H1 (cell line): ENCODE measurements around the gene MT1G. TPM values are rescaled to one million over a fixed set of nuclear protein-coding genes. Genes with fewer than 3 reads are reported as not detected.
A peak's percentile ranks its signal among the peaks of the same experiment; 100 is the strongest.

ENCODE experiments used
- CTCF ChIA-PET: fragments of 300-600 bp; sonication (Branson Sonifier 250); formaldehyde crosslinking; loops from one replicate; lab custom pipeline; 2021; ENCODE audit not compliant: partially characterized antibody; lab: Charles Lee
- POLR2A ChIA-PET: fragments of 300-600 bp; sonication (Branson Sonifier 250); formaldehyde crosslinking; loops from one replicate; lab custom pipeline; 2021; ENCODE audit warnings: inconsistent platforms; ENCODE audit not compliant: partially characterized antibody; lab: Charles Lee
- DNase-seq, 2 experiments: peaks; one replicate each; pipeline versions ENCODE4 v3.0.0 to v3.0.0-alpha.2; 2010 to 2022; ENCODE audit warnings: low spot score in 2 of 2, low read depth in 1 of 2, mixed read lengths in 1 of 2
- FAIRE-seq: peaks from 2 replicates; lab custom pipeline; 2011; peaks lifted over from hg19 to GRCh38; lab: Jason Lieb, UNC
- H2AFZ ChIP-seq: 2 replicates; pipeline ENCODE4 v1.8.1; 2012; ENCODE audit warnings: low read length, inconsistent platforms
- H2AK5ac ChIP-seq: 2 replicates; pipeline ENCODE4 v1.6.1; 2013; ENCODE audit warnings: low read depth, low read length
- H2BK120ac ChIP-seq: replicated peaks from 2 replicates; pipeline ENCODE3; 2013; ENCODE audit warnings: low read depth, low read length, inconsistent platforms
- H2BK12ac ChIP-seq: 2 replicates; pipeline ENCODE4 v1.6.1; 2013; ENCODE audit warnings: low read depth, low read length
- H2BK15ac ChIP-seq: 2 replicates; pipeline ENCODE4 v1.6.1; 2013; ENCODE audit warnings: low read length
- H2BK20ac ChIP-seq: 2 replicates; pipeline ENCODE4 v1.6.1; 2013; ENCODE audit warnings: low read length
- H2BK5ac ChIP-seq: 2 replicates; pipeline ENCODE4 v1.6.1; 2013; ENCODE audit warnings: low read depth, low read length
- H3K14ac ChIP-seq: 2 replicates; pipeline ENCODE4 v1.6.1; 2013; ENCODE audit warnings: inconsistent platforms; ENCODE audit not compliant: insufficient read length
- H3K18ac ChIP-seq: 2 replicates; pipeline ENCODE4 v1.6.1; 2013; ENCODE audit warnings: low read length; ENCODE audit errors: extremely low read depth
- H3K23ac ChIP-seq: 2 replicates; pipeline ENCODE4 v1.6.1; 2013; ENCODE audit warnings: inconsistent platforms; ENCODE audit not compliant: insufficient read length
- H3K23me2 ChIP-seq: 2 replicates; pipeline ENCODE4 v1.6.1; 2013; ENCODE audit warnings: low read depth, low read length
- H3K27ac ChIP-seq: 2 replicates; pipeline ENCODE4 v1.6.1; 2011; ENCODE audit warnings: low read depth, low read length, inconsistent platforms
- H3K27me3 ChIP-seq, 4 experiments: replicated peaks in 1 of 4; 1 replicate in 1 of 4; 2 replicates in 3 of 4; pipeline versions ENCODE4 v1.6.1 to v1.8.1; 2011 to 2013; ENCODE audit warnings: low read length in 3 of 4, mild to moderate bottlenecking in 3 of 4, inconsistent platforms in 2 of 4, mixed read lengths in 2 of 4, moderate library complexity in 1 of 4; ENCODE audit not compliant: control insufficient read depth in 3 of 4, insufficient read depth in 3 of 4; ENCODE audit errors: extremely low read depth in 1 of 4
- H3K36me3 ChIP-seq, 4 experiments: 2 replicates each; pipeline versions ENCODE4 v1.6.1 to v1.8.1; 2011 to 2013; ENCODE audit warnings: mild to moderate bottlenecking in 4 of 4, low read length in 3 of 4, moderate library complexity in 2 of 4, control low read depth in 1 of 4, inconsistent platforms in 1 of 4; ENCODE audit not compliant: insufficient read depth in 4 of 4, control insufficient read depth in 2 of 4
- H3K4ac ChIP-seq: replicated peaks from 2 replicates; pipeline ENCODE3; 2013; ENCODE audit warnings: low read length, low read depth, mixed read lengths, inconsistent platforms; ENCODE audit not compliant: insufficient read length
- H3K4me1 ChIP-seq, 4 experiments: replicated peaks in 1 of 4; 1 replicate in 1 of 4; 2 replicates in 3 of 4; pipeline versions ENCODE4 v1.6.1 to v1.8.1; 2011 to 2013; ENCODE audit warnings: low read length in 3 of 4, inconsistent platforms in 2 of 4, mixed read lengths in 1 of 4; ENCODE audit not compliant: insufficient read depth in 4 of 4, control insufficient read depth in 3 of 4
- H3K4me2 ChIP-seq, 2 experiments: 2 replicates each; pipeline versions ENCODE4 v1.6.1 to v1.8.1; 2011 to 2013; ENCODE audit warnings: low read depth in 2 of 2, low read length in 2 of 2, control low read depth in 1 of 2, inconsistent platforms in 1 of 2, mild to moderate bottlenecking in 1 of 2; ENCODE audit not compliant: insufficient read depth in 1 of 2
- H3K4me3 ChIP-seq, 4 experiments: fragments of 200-600, 300-600 bp in 1 of 4; sonication (generic), shearing (Covaris generic), sonication (Bioruptor Twin) in 1 of 4; 2 replicates each; pipeline versions ENCODE4 v1.5.1 to v1.8.1; 2011 to 2016; ENCODE audit warnings: low read length in 4 of 4, low read depth in 3 of 4, control low read depth in 2 of 4, inconsistent platforms in 2 of 4, mild to moderate bottlenecking in 2 of 4, mixed read lengths in 1 of 4, moderate library complexity in 1 of 4; ENCODE audit not compliant: insufficient read depth in 2 of 4; ENCODE audit errors: extremely low read depth in 1 of 4
- H3K56ac ChIP-seq: replicated peaks from 2 replicates; pipeline ENCODE3; 2013; ENCODE audit warnings: low read depth, mild to moderate bottlenecking, mixed read lengths, low read length, inconsistent platforms; ENCODE audit not compliant: insufficient read length
- H3K79me1 ChIP-seq: 2 replicates; pipeline ENCODE4 v1.6.1; 2013; ENCODE audit warnings: low read depth, low read length, control low read depth
- H3K79me2 ChIP-seq, 2 experiments: 2 replicates each; pipeline versions ENCODE4 v1.6.1 to v1.8.1; 2012 to 2013; ENCODE audit warnings: low read length in 2 of 2, mild to moderate bottlenecking in 2 of 2, inconsistent platforms in 1 of 2; ENCODE audit not compliant: insufficient read depth in 2 of 2, control insufficient read depth in 1 of 2
- H3K9ac ChIP-seq, 4 experiments: replicated peaks in 1 of 4; 1 replicate in 1 of 4; 2 replicates in 3 of 4; pipeline versions ENCODE4 v1.6.1 to v1.8.1; 2011 to 2013; ENCODE audit warnings: low read depth in 3 of 4, low read length in 3 of 4, control low read depth in 2 of 4, mild to moderate bottlenecking in 2 of 4, moderate library complexity in 2 of 4, inconsistent platforms in 1 of 4; ENCODE audit errors: extremely low read depth in 1 of 4
- H3K9me3 ChIP-seq, 2 experiments: 2 replicates each; pipeline versions ENCODE4 v1.6.1 to v1.8.1; 2012 to 2013; ENCODE audit warnings: mild to moderate bottlenecking in 2 of 2, moderate library complexity in 2 of 2, control low read depth in 1 of 2, inconsistent platforms in 1 of 2, low read depth in 1 of 2, low read length in 1 of 2, mixed read lengths in 1 of 2; ENCODE audit not compliant: insufficient read depth in 2 of 2
- H4K20me1 ChIP-seq, 2 experiments: replicated peaks in 1 of 2; 2 replicates each; pipeline versions ENCODE3 to v1.8.1; 2011 to 2013; ENCODE audit warnings: inconsistent platforms in 2 of 2, low read length in 2 of 2, mild to moderate bottlenecking in 1 of 2; ENCODE audit not compliant: insufficient read depth in 2 of 2, control insufficient read depth in 1 of 2
- H4K5ac ChIP-seq: 2 replicates; pipeline ENCODE4 v1.6.1; 2013; ENCODE audit warnings: low read length, low read depth, mixed read lengths, inconsistent platforms; ENCODE audit not compliant: insufficient read length
- H4K8ac ChIP-seq: 2 replicates; pipeline ENCODE4 v1.8.0; 2013; ENCODE audit warnings: mild to moderate bottlenecking, moderate library complexity, low read length, inconsistent platforms; ENCODE audit not compliant: insufficient read depth; ENCODE audit errors: extremely low read depth
- H4K91ac ChIP-seq: replicated peaks from 2 replicates; pipeline ENCODE3; 2013; ENCODE audit warnings: low read length, mixed read lengths, inconsistent platforms; ENCODE audit not compliant: insufficient read length
- HDAC6 ChIP-seq: IDR thresholded peaks from one replicate; pipeline ENCODE4 v1.7.1; 2012; ENCODE audit warnings: low read depth, mild to moderate bottlenecking, inconsistent platforms, low read length, moderate library complexity
- RNF2 ChIP-seq: fragments of 200-900, 300-1000 bp; sonication (generic); IDR thresholded peaks from 2 replicates; pipeline ENCODE4 v1.7.1; 2016; ENCODE audit warnings: borderline replicate concordance, low read depth, mild to moderate bottlenecking, antibody characterized with exemption, low read length; ENCODE audit not compliant: poor library complexity, severe bottlenecking; ENCODE audit errors: missing control alignments
- WGBS, 2 experiments: shearing (Covaris generic) in 1 of 2; methylation state at CpG; one replicate each; pipeline versions ENCODE4 v1.1.6 to v1.1.7; 2013 to 2015; ENCODE audit warnings: low lambda C conversion rate in 2 of 2, mixed read lengths in 2 of 2, inconsistent platforms in 1 of 2, low coverage in 1 of 2, missing lambda C conversion rate in 1 of 2; ENCODE audit not compliant: insufficient replicate concordance in 2 of 2, insufficient coverage in 1 of 2, insufficient read length in 1 of 2; ENCODE audit errors: extremely low coverage in 1 of 2, missing lambda C conversion rate in 1 of 2; 5-methylcytosine and 5-hydroxymethylcytosine counted together
- polyA plus RNA-seq, 7 experiments: library from polyadenylated mRNA; depleted of rRNA in 3 of 7; stranded (reverse) in 5 of 7; unstranded in 2 of 7; fragments of >200 nt in 5 of 7; fragments of 200-250 nt in 2 of 7; gene quantifications; 1 replicate in 5 of 7; 2 replicates in 1 of 7; 4 replicates in 1 of 7; pipeline versions ENCODE4 v1.2.1 to v1.2.3, GENCODE V29; 2011 to 2013; ENCODE audit warnings: missing spikeins in 2 of 7, mixed read lengths in 2 of 7
- total RNA-seq: library from RNA; stranded (reverse); fragmentation: NEBNext Ultra II Directional; extraction: Animal tissue kit (Norgen Biotek cat#: 25700); gene quantifications from 2 replicates; pipeline ENCODE4 v1.2.1, GENCODE V29; 2021

Gene MT1G
- total and polyA plus RNA-seq, 2 of the 8 experiments (the other 6 are each of a cell fraction or from before 2014, with no cell fraction given), result 17.7 to 515 TPM

DNA sequence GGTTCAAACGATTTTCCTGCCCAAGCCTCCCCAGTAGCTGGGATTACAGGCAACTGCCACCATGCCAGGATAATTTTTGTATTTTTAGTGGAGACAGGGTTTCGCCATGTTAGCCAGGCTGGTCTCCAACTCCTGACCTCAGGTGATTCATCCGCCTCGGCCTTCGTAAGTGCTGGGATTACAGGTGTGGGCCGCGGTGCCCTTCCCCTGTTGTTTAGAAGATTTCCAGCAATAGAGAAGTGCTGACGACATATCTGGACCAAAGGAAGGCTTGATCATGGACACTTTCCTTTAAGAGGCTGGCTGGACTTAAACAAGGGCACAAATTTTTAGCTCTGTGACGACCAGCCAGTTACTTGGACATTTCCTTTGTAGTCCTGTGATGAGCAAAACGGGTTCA, 36.7 kb downstream of the MT1G start:
- no peak for DNase-seq
- H3K4me1 ChIP-seq, result peaks cover 0 to 16% (median 7%) of the 10 kb centered on the region in 4 experiments; a peak in 6 of 7 replicates
- FAIRE-seq, result no peak
- no peak overlapping the region for H3K4ac ChIP-seq
- no peak overlapping the region for H3K23ac ChIP-seq
- no peak overlapping the region for H2AK5ac ChIP-seq
- H3K36me3 ChIP-seq, result no peaks in the 10 kb centered on the region; a peak in 1 of 8 replicates
- no peak overlapping the region for H2BK20ac ChIP-seq
- H4K91ac ChIP-seq, result no peak overlapping the region
- ChIA-PET CTCF (interaction anchor here (0.6 to 3.1 kb wide), 6 partner anchors 9 to 70 kb away, joined by 3 to 12 read pairs (median 7); no protein-coding TSS in a partner anchor), POLR2A (interaction anchor here (1.1 to 1.8 kb wide), 4 partner anchors 9 to 55 kb away, joined by 3 read pairs; no protein-coding TSS in a partner anchor)
- H4K5ac ChIP-seq, result no peak overlapping the region
- H3K56ac ChIP-seq, result no peak overlapping the region
- no peaks in the 10 kb centered on the region for H3K79me2 ChIP-seq
- H3K4me2 ChIP-seq, result no peak overlapping the region; a peak in 1 of 4 replicates
- no peak overlapping the region for H2BK15ac ChIP-seq
- H2BK12ac ChIP-seq, result no peak overlapping the region
- no peak overlapping the region for H2BK5ac ChIP-seq
- peaks cover 4% of the 10 kb centered on the region; the same call in 1 of the 2 replicates for H3K23me2 ChIP-seq
- H3K79me1 ChIP-seq, result no peaks in the 10 kb centered on the region
- H2AFZ ChIP-seq, result no peak overlapping the region
- H3K14ac ChIP-seq, result no peak overlapping the region
- no peaks in the 10 kb centered on the region for H3K9me3 ChIP-seq
- H3K27ac ChIP-seq, result no peak overlapping the region
- H3K9ac ChIP-seq, result no peak overlapping the region
- H3K27me3 ChIP-seq, result peaks cover 88 to 98% (median 96%) of the 10 kb centered on the region in 4 experiments
- 35% methylated on average over 10 of the region's 10 CpGs; no CpG with 5 or more reads in 1 of the 2 experiments for WGBS, 2 experiments
- no peak overlapping the region for H4K8ac ChIP-seq
- H4K20me1 ChIP-seq, result peaks cover 11 to 24% of the 10 kb centered on the region in 2 experiments
- H3K4me3 ChIP-seq, result no peak overlapping the region
- H2BK120ac ChIP-seq, result no peak overlapping the region
- TF ChIP-seq HDAC6 (no peak), RNF2 (peak; percentile 67)
- no peak overlapping the region for H3K18ac ChIP-seq
